ENCODE measurements around the gene SAMD13. TPM values are rescaled to one million over a fixed set of nuclear protein-coding genes. Genes with fewer than 3 reads are reported as not detected.

The SAMD13 gene
- total and polyA plus RNA-seq, 4 donors: 0.17 to 0.61 (median 0.17) TPM; not detected in 1

- WGBS: 34% methylated on average over 3 of the region's 3 CpGs
- Histone ChIP-seq H3K36me3 (ENCODE audit: control insufficient read depth in 4 of 4, insufficient read depth in 3 of 4, low read depth in 1 of 4, low read length in 3 of 4) (no peaks in the 10 kb centered on the region), H3K9me3 (ENCODE audit: control insufficient read depth in 4 of 4, low read length in 3 of 4) (no peaks in the 10 kb centered on the region), H3K27ac (ENCODE audit: low read depth in 1 of 2, low read length in 2 of 2) (no peak overlapping the region), H3K9ac (ENCODE audit: low read depth in 1 of 2, low read length in 2 of 2) (peak overlapping the region in 1 of 2 donors; percentile 26), H3K4me1 (ENCODE audit: control insufficient read depth in 4 of 4, insufficient read depth in 4 of 4, low read length in 3 of 4) (peaks cover 0 to 16% (median 8%) of the 10 kb centered on the region in 4 donors), H3K27me3 (ENCODE audit: control insufficient read depth in 4 of 4, insufficient read depth in 4 of 4, low read length in 3 of 4) (no peaks in the 10 kb centered on the region), H3K4me3 (ENCODE audit: low read depth in 1 of 3, low read length in 3 of 3) (peak overlapping the region in 1 of 3 donors; percentile 35)
- TF ChIP-seq HNF4A (conservative IDR thresholded peaks at IDR 0.05): no peak
- no peak for TF ChIP-seq RAD21 (IDR thresholded peaks at IDR 0.05)
- TF ChIP-seq HNF4G (IDR thresholded peaks at IDR 0.05): no peak
- no peak for TF ChIP-seq EGR1 (IDR thresholded peaks at IDR 0.05; ENCODE audit: low read depth in 2 of 2)
- TF ChIP-seq SP1 (IDR thresholded peaks at IDR 0.05): no peak
- TF ChIP-seq FOXA1 (IDR thresholded peaks at IDR 0.05): no peak
- TF ChIP-seq GABPA (IDR thresholded peaks at IDR 0.05 in 1 of 2, conservative IDR thresholded peaks at IDR 0.05 in 1 of 2): no peak
- TF ChIP-seq NR2F2 (IDR thresholded peaks at IDR 0.05): no peak
- no peak for TF ChIP-seq REST (IDR thresholded peaks at IDR 0.05)
- no peak for TF ChIP-seq YY1 (IDR thresholded peaks at IDR 0.05)
- no peak for TF ChIP-seq ATF3 (IDR thresholded peaks at IDR 0.05)
- TF ChIP-seq CTCF (IDR thresholded peaks at IDR 0.05; ENCODE audit: low read depth, low read length, missing input control): no peak
- TF ChIP-seq MAX (IDR thresholded peaks at IDR 0.05): no peak
- TF ChIP-seq ZBTB33 (IDR thresholded peaks at IDR 0.05): no peak
- TF ChIP-seq RXRA (IDR thresholded peaks at IDR 0.05): no peak
- no peak for TF ChIP-seq FOXA2 (IDR thresholded peaks at IDR 0.05)
- TF ChIP-seq TAF1 (conservative IDR thresholded peaks at IDR 0.05): no peak
- DNase-seq (ENCODE audit: low spot score): no peak
These were observed 1.9 kb downstream of the SAMD13 start for GRCh38 chr1:84303314-84303830.
